Muscle of leg (tissue), 11 donors: ENCODE measurements around the gene TRAK2. TPM values are rescaled to one million over a fixed set of nuclear protein-coding genes. Genes with fewer than 3 reads are reported as not detected.
"Not testable (repeated sequence)": the region's sequence is repeated elsewhere in the genome, so short reads cannot be mapped to it uniquely, and the experiment has no call there.

Source experiments
- DNase-seq: peaks from one replicate; pipeline ENCODE4 v3.0.0; 2013
- H3K27ac ChIP-seq: one replicate; pipeline ENCODE4 v1.5.1; 2013; ENCODE audit warnings: mild to moderate bottlenecking, low read length, control low read depth
- H3K27me3 ChIP-seq: one replicate; pipeline ENCODE4 v1.6.1; 2013; ENCODE audit warnings: low read length; ENCODE audit not compliant: control insufficient read depth, insufficient read depth
- H3K36me3 ChIP-seq: one replicate; pipeline ENCODE4 v1.6.1; 2013; ENCODE audit warnings: low read length; ENCODE audit not compliant: control insufficient read depth, insufficient read depth
- H3K4me1 ChIP-seq: one replicate; pipeline ENCODE4 v1.6.1; 2013; ENCODE audit warnings: low read length; ENCODE audit not compliant: control insufficient read depth, insufficient read depth
- H3K4me3 ChIP-seq: one replicate; pipeline ENCODE4 v1.5.1; 2013; ENCODE audit warnings: low read length, control low read depth
- H3K9me3 ChIP-seq: replicated peaks from 2 replicates; pipeline ENCODE4 v1.6.1; 2013; ENCODE audit warnings: low read depth, low read length; ENCODE audit not compliant: control insufficient read depth
- WGBS: methylation state at CpG from one replicate; pipeline ENCODE4 v1.1.5; 2013; ENCODE audit warnings: missing lambda C conversion rate; ENCODE audit not compliant: insufficient coverage; 5-methylcytosine and 5-hydroxymethylcytosine counted together
- polyA plus RNA-seq, 8 donors: library from polyadenylated mRNA; unstranded; fragments of 120-200 nt; gene quantifications; one replicate each; pipeline versions ENCODE4 v1.2.1 to v1.2.3, GENCODE V29; 2013; ENCODE audit warnings: inconsistent platforms in 1 of 8, low replicate concordance in 1 of 8; ENCODE audit not compliant: insufficient read length in 8 of 8, insufficient read depth in 1 of 8
- total RNA-seq: library from RNA; stranded (reverse); fragments of 120-200 nt; gene quantifications from one replicate; pipeline ENCODE4 v1.2.4, GENCODE V29; 2013

Gene TRAK2
- total and polyA plus RNA-seq, 9 donors: 18.9 to 33.8 (median 25.7) TPM

- H3K4me1 ChIP-seq: no peaks in the 10 kb centered on the region
- DNase-seq: no peak
- H3K27me3 ChIP-seq: no peaks in the 10 kb centered on the region
- H3K9me3 ChIP-seq: peaks cover 8% of the 10 kb centered on the region
- no peak overlapping the region for H3K4me3 ChIP-seq
- peaks cover 7% of the 10 kb centered on the region for H3K36me3 ChIP-seq
- H3K27ac ChIP-seq: no peak overlapping the region
- WGBS: 83% methylated on average over 6 of the region's 11 CpGs
Measured at GRCh38 chr2:201369775-201370174, 81.5 kb downstream of the TRAK2 start.

- H3K4me1 ChIP-seq, H3K27me3 ChIP-seq, DNase-seq, H3K36me3 ChIP-seq, H3K4me3 ChIP-seq, H3K27ac ChIP-seq, H3K9me3 ChIP-seq: not testable (repeated sequence)
- 95% methylated on average over 8 of the region's 8 CpGs for WGBS
Measured at GRCh38 chr2:201369318-201369717, 81.9 kb downstream of the TRAK2 start.

DNA sequence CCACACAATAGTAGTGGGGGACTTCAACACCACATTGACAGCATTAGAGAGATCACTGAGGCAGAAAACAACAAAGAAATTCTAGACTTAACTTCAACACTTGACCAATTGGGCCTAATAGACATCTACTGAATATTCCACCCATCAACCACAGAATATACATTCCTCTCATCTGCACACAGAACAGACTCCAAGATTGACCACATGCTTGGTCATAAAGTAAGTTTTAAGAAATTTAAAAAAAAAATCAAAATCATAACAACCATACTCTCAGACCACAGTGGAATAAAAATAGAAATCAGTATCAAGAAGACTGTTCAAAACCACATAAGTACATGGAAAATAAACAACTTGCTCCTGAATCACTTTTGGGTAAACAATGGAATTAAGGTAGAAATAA is 85.1 kb downstream of the TRAK2 start:
- Histone ChIP-seq H3K4me3 (no peak overlapping the region), H3K27ac (no peak overlapping the region), H3K4me1 (no peaks in the 10 kb centered on the region), H3K9me3 (peaks cover 16% of the 10 kb centered on the region), H3K36me3 (peaks cover 24% of the 10 kb centered on the region), H3K27me3 (no peaks in the 10 kb centered on the region)
- DNase-seq: no peak

DNA sequence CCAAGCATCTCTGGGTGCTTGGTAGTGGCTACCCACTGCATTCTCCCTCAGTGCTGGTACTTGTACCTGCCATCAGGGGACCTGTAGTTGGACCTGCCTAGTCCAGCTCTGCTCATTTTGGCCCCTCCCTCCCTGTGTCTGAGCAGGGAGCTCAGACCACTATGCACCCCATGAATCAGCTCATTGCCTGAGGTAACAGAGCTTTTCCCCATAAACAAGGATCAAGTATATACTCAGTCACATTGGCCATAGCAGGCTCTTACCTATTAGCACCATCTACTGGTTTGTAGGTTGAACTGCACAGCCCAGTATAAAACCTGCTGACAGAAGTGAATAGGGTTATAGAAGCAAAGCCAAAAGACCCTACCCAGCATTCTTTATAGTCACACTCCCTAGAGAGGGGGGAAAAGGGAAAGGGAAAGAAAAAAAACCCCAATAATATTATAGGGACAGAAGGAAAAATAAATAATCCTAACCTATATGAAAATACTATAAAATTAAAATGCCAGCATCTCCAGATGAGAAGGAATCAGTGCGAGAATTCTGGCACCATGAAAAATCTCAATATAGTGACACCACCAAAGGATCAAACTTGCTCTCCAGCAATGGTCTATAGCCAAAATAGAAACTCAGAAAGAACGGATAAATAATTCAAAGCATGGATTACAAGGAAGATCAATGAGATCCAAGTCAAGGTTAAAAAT is 87.2 kb downstream of the TRAK2 start:
- Histone ChIP-seq H3K36me3 (peaks cover 21% of the 10 kb centered on the region), H3K4me3 (no peak overlapping the region), H3K27ac (no peak overlapping the region), H3K9me3 (peaks cover 16% of the 10 kb centered on the region), H3K4me1 (no peaks in the 10 kb centered on the region), H3K27me3 (no peaks in the 10 kb centered on the region)
- no peak for DNase-seq
- no CpG with 5 or more reads among the region's 2 CpGs for WGBS

DNA sequence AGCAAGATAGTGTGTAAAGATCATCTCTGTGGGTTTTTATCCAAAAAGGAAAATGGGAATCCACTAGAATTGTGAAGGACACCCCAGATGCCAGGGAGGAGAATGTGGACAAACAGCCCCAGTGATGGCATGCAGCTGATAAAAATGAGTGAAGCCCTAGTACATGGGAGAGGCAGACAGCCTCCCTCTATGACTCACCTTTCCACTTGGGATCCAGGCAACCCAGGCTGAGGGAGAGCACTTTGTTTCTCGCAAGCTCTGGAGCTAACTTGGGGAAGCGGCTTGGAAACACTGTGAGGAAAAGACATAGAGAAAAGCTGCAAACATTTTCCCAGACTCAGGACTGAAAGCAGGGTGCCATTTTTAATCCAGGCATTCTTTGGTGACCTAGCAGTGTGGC is 88.9 kb downstream of the TRAK2 start:
- Histone ChIP-seq H3K36me3 (peaks cover 21% of the 10 kb centered on the region), H3K27ac (no peak overlapping the region), H3K4me3 (no peak overlapping the region), H3K9me3 (peaks cover 8% of the 10 kb centered on the region), H3K4me1 (no peaks in the 10 kb centered on the region), H3K27me3 (no peaks in the 10 kb centered on the region)
- 100% methylated on average over 2 of the region's 2 CpGs for WGBS
- DNase-seq: no peak

DNA sequence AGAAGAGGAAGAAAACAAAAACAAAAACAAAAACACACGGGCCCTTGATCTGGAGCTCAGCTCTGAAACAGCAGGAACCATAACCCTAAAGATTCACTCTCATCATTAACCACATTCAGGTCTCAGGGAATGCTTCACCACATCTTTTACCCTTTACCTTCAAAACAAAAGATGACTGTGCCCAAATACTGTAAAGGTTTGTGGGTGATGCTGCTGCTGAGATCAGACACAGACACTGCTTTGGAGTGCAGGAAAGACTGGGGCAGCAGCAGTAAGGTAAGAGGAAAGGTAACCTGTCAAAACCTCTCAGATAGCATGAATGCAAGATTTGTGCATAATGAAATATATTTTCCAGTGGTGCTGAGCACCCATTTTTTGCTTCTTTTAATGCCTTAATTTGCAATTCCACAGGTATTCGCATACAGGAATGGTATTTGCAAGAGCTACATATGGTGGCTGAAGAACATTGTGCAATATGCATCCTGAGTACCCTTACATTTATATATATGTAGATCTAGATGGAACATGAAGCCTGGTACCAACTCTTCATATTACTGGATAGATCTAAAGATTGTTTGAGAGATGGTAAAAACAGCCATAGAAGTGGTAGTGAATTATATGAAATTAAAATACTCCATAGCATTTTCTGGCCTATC is 90.1 kb downstream of the TRAK2 start:
- no peak overlapping the region for H3K27ac ChIP-seq
- no peak for DNase-seq
- H3K27me3 ChIP-seq: no peaks in the 10 kb centered on the region
- H3K4me3 ChIP-seq: no peak overlapping the region
- H3K9me3 ChIP-seq: peaks cover 8% of the 10 kb centered on the region
- no peaks in the 10 kb centered on the region for H3K4me1 ChIP-seq
- no CpG with 5 or more reads among the region's 2 CpGs for WGBS
- peaks cover 21% of the 10 kb centered on the region for H3K36me3 ChIP-seq

DNA sequence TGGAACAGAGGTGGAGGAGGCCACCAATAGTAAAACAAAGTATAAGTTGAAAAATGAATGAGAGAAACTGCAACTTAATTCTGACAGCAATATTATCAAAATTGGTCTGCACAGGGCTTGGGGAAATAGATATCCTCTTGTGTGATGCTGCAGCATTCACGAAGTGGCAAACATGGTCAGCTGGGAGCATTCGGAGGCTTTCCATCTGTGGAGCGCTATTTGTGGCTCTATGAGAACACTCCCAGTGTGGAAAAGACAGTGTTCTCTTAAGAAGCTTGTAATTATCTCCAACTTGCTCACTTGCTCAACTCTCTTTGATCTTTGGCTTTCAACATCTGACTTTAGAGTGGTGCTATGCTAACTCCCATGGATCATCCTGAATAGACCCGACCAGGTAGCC is 91.0 kb downstream of the TRAK2 start:
- H3K9me3 ChIP-seq: peaks cover 8% of the 10 kb centered on the region
- no peak for DNase-seq
- H3K27ac ChIP-seq: no peak overlapping the region

DNA sequence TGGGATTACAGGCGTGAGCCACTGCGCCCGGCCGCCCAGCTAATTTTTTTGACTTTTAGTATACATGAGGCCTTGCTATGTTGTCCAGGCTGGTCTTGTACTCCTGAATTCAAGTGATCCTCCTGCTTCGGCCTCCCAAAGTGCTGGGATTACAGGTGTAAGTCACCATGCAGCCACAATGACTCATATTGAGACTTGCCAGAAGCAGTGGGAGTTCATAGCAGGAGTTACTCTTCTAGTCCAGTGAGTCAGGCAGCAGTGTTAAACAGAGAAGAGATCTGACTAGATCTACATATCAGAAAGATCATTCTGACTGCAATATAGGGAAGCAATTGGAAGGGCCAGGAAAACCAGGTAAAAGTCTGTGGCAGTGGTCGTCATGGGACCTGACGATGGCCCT is 92.6 kb downstream of the TRAK2 start:
- Histone ChIP-seq H3K9me3 (peaks cover 4% of the 10 kb centered on the region), H3K27me3 (no peaks in the 10 kb centered on the region), H3K27ac (no peak overlapping the region), H3K4me1 (no peaks in the 10 kb centered on the region), H3K36me3 (peaks cover 16% of the 10 kb centered on the region), H3K4me3 (no peak overlapping the region)
- no peak for DNase-seq
- WGBS: 98% methylated on average over 2 of the region's 7 CpGs

More for the DNA sequence above, 91.0 kb downstream of the TRAK2 start:
- Histone ChIP-seq H3K36me3 (peaks cover 21% of the 10 kb centered on the region), H3K27me3 (no peaks in the 10 kb centered on the region), H3K4me1 (no peaks in the 10 kb centered on the region), H3K4me3 (no peak overlapping the region)
- 86% methylated on average over 1 of the region's 4 CpGs for WGBS

DNA sequence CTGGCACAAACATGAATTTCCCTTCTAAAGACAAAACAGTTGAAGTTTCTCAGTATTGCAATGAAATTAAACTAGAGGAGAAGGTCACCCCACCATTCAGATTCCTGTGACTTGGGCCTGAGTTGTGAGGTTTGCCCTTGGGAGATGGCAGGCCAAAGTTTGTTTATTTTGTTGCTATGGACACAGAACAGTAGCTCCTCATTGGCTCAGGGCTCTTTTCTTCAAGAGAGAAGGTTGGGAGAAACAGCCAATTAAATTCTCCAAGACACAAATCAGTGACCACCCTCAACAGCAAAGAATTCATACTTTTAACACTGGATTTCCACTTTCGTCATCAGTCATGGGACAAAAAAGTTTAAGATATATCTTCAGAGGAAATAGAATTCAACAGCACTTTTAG is 94.0 kb downstream of the TRAK2 start, which contains the start of gene FLACC1:
TSS of gene FLACC1 (minus strand) at position 125 of the 400 bp plus-strand sequence. CDS start 5,941 bp downstream, outside the sequence.
- Histone ChIP-seq H3K36me3 (peaks cover 4% of the 10 kb centered on the region), H3K27ac (peak within 1 kb of the TSS; percentile 54), H3K9me3 (no peaks in the 10 kb centered on the region), H3K4me3 (no peak within 1 kb of the TSS), H3K27me3 (no peaks in the 10 kb centered on the region), H3K4me1 (no peaks in the 10 kb centered on the region)
- WGBS: no CpG with 5 or more reads among the region's 1 CpG
- DNase-seq: peak; percentile 96

DNA sequence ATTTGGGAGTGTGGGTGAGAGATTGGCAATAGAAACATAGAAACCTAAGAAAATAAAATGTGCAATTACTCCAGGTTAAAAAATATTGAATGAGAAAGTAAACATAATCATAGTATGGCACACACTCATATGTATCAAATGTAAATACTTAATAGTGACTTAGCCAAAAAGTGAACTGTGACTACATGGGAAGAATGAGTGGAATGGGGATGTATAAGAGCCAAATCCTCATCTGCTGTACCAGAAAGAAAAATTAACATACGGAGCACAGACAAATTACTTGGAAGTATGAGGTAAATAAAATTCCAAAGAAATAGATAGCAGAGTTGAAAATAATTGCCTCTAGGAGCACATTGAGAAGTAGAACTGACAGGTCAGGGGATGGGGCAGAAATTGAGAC is 98.1 kb downstream of the TRAK2 start:
- Histone ChIP-seq H3K27ac (peak overlapping the region; percentile 80), H3K9me3 (no peaks in the 10 kb centered on the region), H3K4me1 (no peaks in the 10 kb centered on the region), H3K4me3 (no peak overlapping the region), H3K27me3 (no peaks in the 10 kb centered on the region), H3K36me3 (peaks cover 4% of the 10 kb centered on the region)
- peak; percentile 40 for DNase-seq
- WGBS: no CpG with 5 or more reads among the region's 1 CpG
